ENCODE measurements around the gene MT1H. TPM values are rescaled to one million over a fixed set of nuclear protein-coding genes. Genes with fewer than 3 reads are reported as not detected.
A peak's percentile ranks its signal among the peaks of the same experiment; 100 is the strongest.

The MT1H gene
- polyA plus RNA-seq, 1 donor (not counting 4 experiments of a cell fraction or from before 2014, with no cell fraction given): 0.79 TPM

- DNase-seq (ENCODE audit: low read depth, low spot score) (no peak), FAIRE-seq (peak; percentile 32)
- Histone ChIP-seq H3K4me3 (ENCODE audit: control insufficient read depth in 2 of 3, extremely low read depth in 1 of 3, insufficient read depth in 2 of 3, low read depth in 1 of 3, low read length in 3 of 3) (no peak overlapping the region), H2AFZ (ENCODE audit: control insufficient read depth, low read length) (peak overlapping the region; percentile 28), H3K4me2 (ENCODE audit: control insufficient read depth, extremely low read depth, insufficient read depth, low read depth, low read length) (peak overlapping the region; percentile 9), H3K4me1 (ENCODE audit: control insufficient read depth, extremely low read depth, insufficient read depth, low read length) (peaks cover 41% of the 10 kb centered on the region), H3K79me2 (ENCODE audit: control insufficient read depth, insufficient read depth, low read length) (peaks cover 4% of the 10 kb centered on the region), H3K9me3 (ENCODE audit: control insufficient read depth, low read depth, low read length) (peaks cover 1% of the 10 kb centered on the region), H3K27ac (ENCODE audit: control insufficient read depth, insufficient read depth, low read length) (no peak overlapping the region), H4K20me1 (ENCODE audit: control insufficient read depth, extremely low read depth, insufficient read depth, low read length) (no peaks in the 10 kb centered on the region), H3K9ac (ENCODE audit: control insufficient read depth, extremely low read depth, insufficient read depth, low read length) (no peak overlapping the region), H3K27me3 (ENCODE audit: control insufficient read depth, extremely low read depth, insufficient read depth, low read length) (no peaks in the 10 kb centered on the region), H3K9me1 (ENCODE audit: control insufficient read depth, extremely low read depth, insufficient read depth, low read length) (no peaks in the 10 kb centered on the region), H3K36me3 (ENCODE audit: control insufficient read depth in 2 of 2, extremely low read depth in 1 of 2, insufficient read depth in 2 of 2, low read length in 2 of 2) (peaks cover 0 to 3% of the 10 kb centered on the region in 2 experiments)
- dilution Hi-C loops (cut with MboI; ENCODE audit: extremely low pct_ligation_motif_present, low sequenced_read_pairs): no loop called here
- TF ChIP-seq CTCF (optimal IDR thresholded peaks at IDR 0.05 in 1 of 3, IDR thresholded peaks at IDR 0.05 in 1 of 3, conservative IDR thresholded peaks at IDR 0.05 in 1 of 3; ENCODE audit: extremely low read depth in 1 of 3, insufficient read depth in 2 of 3, low read length in 3 of 3): no peak
- TF ChIP-seq EZH2 (IDR thresholded peaks at IDR 0.05; ENCODE audit: low read length): no peak
Observed at GRCh38 chr16:56684926-56685590, 15.4 kb downstream of the MT1H start.

- Histone ChIP-seq H4K20me1 (ENCODE audit: control insufficient read depth, extremely low read depth, insufficient read depth, low read length) (no peaks in the 10 kb centered on the region), H3K9ac (ENCODE audit: control insufficient read depth, extremely low read depth, insufficient read depth, low read length) (no peak overlapping the region), H3K4me1 (ENCODE audit: control insufficient read depth, extremely low read depth, insufficient read depth, low read length) (peaks cover 43% of the 10 kb centered on the region), H3K9me1 (ENCODE audit: control insufficient read depth, extremely low read depth, insufficient read depth, low read length) (no peaks in the 10 kb centered on the region), H3K36me3 (ENCODE audit: control insufficient read depth in 2 of 2, extremely low read depth in 1 of 2, insufficient read depth in 2 of 2, low read length in 2 of 2) (peaks cover 0 to 3% of the 10 kb centered on the region in 2 experiments), H2AFZ (ENCODE audit: control insufficient read depth, low read length) (no peak overlapping the region), H3K27me3 (ENCODE audit: control insufficient read depth, extremely low read depth, insufficient read depth, low read length) (no peaks in the 10 kb centered on the region), H3K9me3 (ENCODE audit: control insufficient read depth, low read depth, low read length) (peaks cover 1% of the 10 kb centered on the region), H3K79me2 (ENCODE audit: control insufficient read depth, insufficient read depth, low read length) (peaks cover 4% of the 10 kb centered on the region), H3K27ac (ENCODE audit: control insufficient read depth, insufficient read depth, low read length) (no peak overlapping the region), H3K4me2 (ENCODE audit: control insufficient read depth, extremely low read depth, insufficient read depth, low read depth, low read length) (no peak overlapping the region), H3K4me3 (ENCODE audit: control insufficient read depth in 2 of 3, extremely low read depth in 1 of 3, insufficient read depth in 2 of 3, low read depth in 1 of 3, low read length in 3 of 3) (no peak overlapping the region)
- DNase-seq (ENCODE audit: low read depth, low spot score) (no peak), FAIRE-seq (no peak)
- dilution Hi-C loops (cut with MboI; ENCODE audit: extremely low pct_ligation_motif_present, low sequenced_read_pairs): no loop called here
- TF ChIP-seq CTCF (optimal IDR thresholded peaks at IDR 0.05 in 1 of 3, IDR thresholded peaks at IDR 0.05 in 1 of 3, conservative IDR thresholded peaks at IDR 0.05 in 1 of 3; ENCODE audit: extremely low read depth in 1 of 3, insufficient read depth in 2 of 3, low read length in 3 of 3): no peak
- TF ChIP-seq EZH2 (IDR thresholded peaks at IDR 0.05; ENCODE audit: low read length): no peak
Observed at GRCh38 chr16:56686758-56687157, 17.1 kb downstream of the MT1H start.
